Measurements from ENCODE around the gene ELF4. TPM values are rescaled to one million over a fixed set of nuclear protein-coding genes. Genes with fewer than 3 reads are reported as not detected.

Gene ELF4
- total and polyA plus RNA-seq, 2 of the 4 experiments (the other 2 are of a cell fraction): 10.9 to 19.0 TPM

DNA sequence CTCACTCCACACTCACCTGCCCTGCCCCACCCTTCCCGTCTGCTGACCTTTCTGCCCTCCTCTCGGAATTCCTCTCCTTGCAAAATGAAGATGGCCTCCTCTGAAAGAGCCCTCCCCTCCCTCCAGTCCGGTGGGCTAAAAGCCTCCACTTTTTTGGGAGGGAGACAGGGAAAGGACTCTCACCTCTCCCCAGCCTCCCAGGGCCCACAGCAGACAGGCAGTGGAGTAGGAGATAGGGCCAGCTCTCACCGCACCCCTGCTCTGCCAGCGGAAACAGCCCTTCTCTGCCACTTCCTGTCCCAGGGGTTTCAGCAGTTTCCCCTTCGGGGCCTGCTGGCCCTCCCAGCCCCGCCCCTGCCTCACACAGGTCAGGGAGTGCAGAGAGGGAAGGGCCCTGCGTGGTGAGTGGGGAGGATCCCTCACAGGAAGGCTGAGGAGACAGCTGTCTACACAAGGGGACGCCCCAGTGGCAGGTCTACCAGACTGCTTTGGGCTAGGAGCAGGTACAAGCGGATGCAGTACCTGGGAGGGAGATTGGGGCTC, 18.2 kb downstream of the ELF4 start:
- DNase-seq: no peak
- H3K9ac ChIP-seq (ENCODE audit: low read depth, low read length): no peak overlapping the region
- H4K91ac ChIP-seq (ENCODE audit: insufficient read depth, low read depth, low read length): no peak overlapping the region
- no peak overlapping the region for H3K4me3 ChIP-seq (ENCODE audit: insufficient read depth, low read depth, low read length)
- no peak overlapping the region for H2BK120ac ChIP-seq (ENCODE audit: low read depth, low read length)
- H2AK5ac ChIP-seq (ENCODE audit: low read depth, low read length): no peak overlapping the region
- H2BK15ac ChIP-seq (ENCODE audit: low read depth, low read length): no peak overlapping the region
- H3K27ac ChIP-seq (ENCODE audit: insufficient read depth, low read length): no peak overlapping the region
- BruUV-seq (replicated peaks): no TSS peak
- H3K36me3 ChIP-seq (ENCODE audit: control insufficient read depth, insufficient read depth, low read length): no peaks in the 10 kb centered on the region
- peaks cover 4 to 30% of the 10 kb centered on the region in 2 experiments; a peak in 3 of 4 replicates for H3K79me1 ChIP-seq (ENCODE audit: low read depth in 1 of 2, low read length in 2 of 2)
- intact Hi-C loops (cut with micrococcal nuclease) (no loop called here), dilution Hi-C loops (cut with HindIII; ENCODE audit: low sequenced_read_pairs, unreplicated experiment) (no loop called here), in situ Hi-C loops (cut with MboI; ENCODE audit: low sequenced_read_pairs) (no loop called here)
- H3K23ac ChIP-seq (ENCODE audit: low read depth, low read length): no peak overlapping the region
- H3K4me2 ChIP-seq (ENCODE audit: low read depth, low read length): no peak overlapping the region
- TF ChIP-seq, protein P1, sequence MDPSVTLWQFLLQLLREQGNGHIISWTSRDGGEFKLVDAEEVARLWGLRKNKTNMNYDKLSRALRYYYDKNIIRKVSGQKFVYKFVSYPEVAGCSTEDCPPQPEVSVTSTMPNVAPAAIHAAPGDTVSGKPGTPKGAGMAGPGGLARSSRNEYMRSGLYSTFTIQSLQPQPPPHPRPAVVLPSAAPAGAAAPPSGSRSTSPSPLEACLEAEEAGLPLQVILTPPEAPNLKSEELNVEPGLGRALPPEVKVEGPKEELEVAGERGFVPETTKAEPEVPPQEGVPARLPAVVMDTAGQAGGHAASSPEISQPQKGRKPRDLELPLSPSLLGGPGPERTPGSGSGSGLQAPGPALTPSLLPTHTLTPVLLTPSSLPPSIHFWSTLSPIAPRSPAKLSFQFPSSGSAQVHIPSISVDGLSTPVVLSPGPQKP (IDR thresholded peaks at IDR 0.05; ENCODE audit: borderline replicate concordance, low read depth, low read length): no peak
- H2BK5ac ChIP-seq (ENCODE audit: low read depth, low read length, poor library complexity, severe bottlenecking): no peak overlapping the region
- H3K4me1 ChIP-seq (ENCODE audit: control insufficient read depth, insufficient read depth, low read length): no peaks in the 10 kb centered on the region; the same call in 1 of the 2 replicates
- no peak overlapping the region for H3K14ac ChIP-seq (replicated peaks; ENCODE audit: low read depth, low read length)
- no peak overlapping the region for H4K8ac ChIP-seq (ENCODE audit: low read depth in 2 of 2, low read length in 2 of 2)
- H2AFZ ChIP-seq (replicated peaks; ENCODE audit: low read length, poor library complexity): peak overlapping the region; percentile 44
- no peak overlapping the region for H3K18ac ChIP-seq (ENCODE audit: low read depth, low read length)
- ATAC-seq (ENCODE audit: low read depth): no peak
- H3K9me1 ChIP-seq (ENCODE audit: insufficient read depth, low read length): peaks cover 5% of the 10 kb centered on the region
- H3K9me3 ChIP-seq (ENCODE audit: control insufficient read depth, insufficient read depth, low read length): no peaks in the 10 kb centered on the region
- H3K27me3 ChIP-seq (ENCODE audit: control insufficient read depth, insufficient read depth, low read length): no peaks in the 10 kb centered on the region; the same call in 1 of the 2 replicates
- no peak overlapping the region for H4K5ac ChIP-seq (ENCODE audit: low read depth, low read length)
- H2AK9ac ChIP-seq (replicated peaks; ENCODE audit: low read depth, low read length, poor library complexity): no peak overlapping the region
- POLR2A ChIA-PET (ENCODE audit: unreplicated experiment): no interaction called here
- no peak overlapping the region for H2BK20ac ChIP-seq (ENCODE audit: low read depth, low read length)
- CTCF ChIA-PET: no interaction called here
- H3K4ac ChIP-seq (ENCODE audit: low read depth, low read length): no peak overlapping the region
- H4K20me1 ChIP-seq (ENCODE audit: insufficient read depth, low read length): peaks cover 29% of the 10 kb centered on the region
- no peak overlapping the region for H3K56ac ChIP-seq (ENCODE audit: extremely low read depth, insufficient read depth, low read length)
- WGBS, 2 experiments (ENCODE audit: extremely low coverage in 2 of 2, insufficient read length in 1 of 2): no CpG with 5 or more reads among the region's 10 CpGs
